NOMO-1 treated with dmso at 0.1 percent for 144 hours (cell line): ENCODE data around the gene ZSWIM5.
"Not testable (repeated sequence)": the region's sequence is repeated elsewhere in the genome, so short reads cannot be mapped to it uniquely, and the experiment has no call there.

Source experiments
- DNase-seq: peaks from one replicate; lab custom pipeline; 2025; ENCODE audit not compliant: unreplicated experiment; lab: John Stamatoyannopoulos, UW

ZSWIM5 gene

GRCh38 chr1:45148209-45148825, 58.1 kb downstream of the ZSWIM5 start:
- DNase-seq = no peak

- DNase-seq = no peak
These were observed 59.6 kb downstream of the ZSWIM5 start for GRCh38 chr1:45146833-45147232.

GRCh38 chr1:45141247-45142003, 65.0 kb downstream of the ZSWIM5 start:
- no peak for DNase-seq

- no peak for DNase-seq
These were observed 69.4 kb downstream of the ZSWIM5 start for GRCh38 chr1:45136984-45137383.

DNA sequence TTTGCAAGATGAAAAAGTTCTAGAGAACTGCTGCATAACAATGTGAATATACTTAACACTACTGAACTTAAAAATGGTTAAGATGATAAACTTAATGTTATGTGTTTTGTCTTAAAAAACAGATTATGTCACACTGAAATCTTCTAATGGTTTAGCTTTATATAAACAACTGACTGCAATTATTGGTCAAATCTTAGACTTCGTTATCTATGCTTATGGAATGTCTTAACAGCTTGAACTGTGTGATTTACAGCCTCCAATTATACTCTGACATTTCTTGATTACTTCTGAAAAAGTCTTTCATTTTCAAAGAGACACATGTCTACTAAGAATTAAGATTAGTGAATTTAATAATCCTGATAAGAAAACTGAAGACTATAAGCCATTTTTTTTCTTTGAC, 71.1 kb downstream of the ZSWIM5 start:
- DNase-seq = no peak

DNA sequence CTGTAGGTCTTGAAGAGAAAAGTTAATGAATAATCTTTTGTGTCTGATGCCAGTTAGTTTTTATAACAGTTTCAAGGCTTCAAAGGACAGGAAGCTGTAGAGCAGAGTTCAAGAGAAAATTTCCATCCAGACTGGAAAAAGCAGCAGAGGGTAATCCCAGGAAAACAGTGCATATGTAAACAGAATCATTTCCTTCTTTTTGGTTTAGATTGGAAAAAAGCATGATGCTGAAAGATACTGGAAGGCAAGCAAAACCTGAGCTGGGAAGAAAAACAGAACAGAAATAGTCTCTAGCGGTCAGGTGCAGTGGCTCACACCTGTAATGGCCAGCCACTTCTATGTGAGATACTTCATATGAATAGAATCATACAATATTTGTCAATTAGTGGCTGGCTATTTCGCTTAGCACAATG, 71.9 kb downstream of the ZSWIM5 start:
- DNase-seq = no peak

DNA sequence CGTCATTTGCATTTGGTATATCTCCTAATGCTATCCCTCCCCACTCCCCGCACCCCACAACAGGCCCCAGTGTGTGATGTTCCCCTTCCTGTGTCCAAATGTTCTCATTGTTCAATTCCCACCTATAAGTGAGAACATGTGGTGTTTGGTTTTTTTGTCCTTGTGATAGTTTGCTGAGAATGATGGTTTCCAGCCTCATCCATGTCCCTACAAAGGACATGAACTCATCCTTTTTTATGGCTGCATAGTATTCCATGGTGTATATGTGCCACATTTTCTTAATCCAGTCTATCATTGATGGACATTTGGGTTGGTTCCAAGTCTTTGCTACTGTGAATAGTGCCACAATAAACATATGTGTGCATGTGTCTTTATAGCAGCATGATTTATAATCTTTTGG, 73.7 kb downstream of the ZSWIM5 start:
- not testable (repeated sequence) for DNase-seq

GRCh38 chr1:45123358-45123757, 83.0 kb downstream of the ZSWIM5 start:
- no peak for DNase-seq

- no peak for DNase-seq
These were observed 83.7 kb downstream of the ZSWIM5 start for GRCh38 chr1:45122724-45123123.

DNA sequence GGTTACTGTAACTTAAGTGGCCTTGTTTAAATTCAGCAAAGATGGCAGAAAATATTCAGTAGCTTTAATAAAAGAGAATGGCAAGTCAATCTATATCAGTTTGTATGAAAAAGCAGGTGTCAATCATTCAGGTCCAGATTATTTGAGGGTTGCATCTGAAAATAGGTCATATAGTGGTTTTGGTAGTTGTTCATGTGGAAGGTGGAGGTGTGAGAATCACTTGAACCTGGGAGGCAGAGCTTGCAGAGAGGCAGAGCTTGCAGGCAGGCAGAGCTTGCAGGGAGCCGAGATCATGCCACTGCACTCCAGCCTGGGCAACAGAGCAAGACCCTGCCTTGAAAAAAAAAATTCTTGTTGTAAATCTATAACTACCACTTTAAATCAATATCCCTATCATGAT, 88.6 kb downstream of the ZSWIM5 start:
- DNase-seq = no peak

- DNase-seq = no peak
These were observed 89.6 kb downstream of the ZSWIM5 start for GRCh38 chr1:45116820-45117219.

DNA sequence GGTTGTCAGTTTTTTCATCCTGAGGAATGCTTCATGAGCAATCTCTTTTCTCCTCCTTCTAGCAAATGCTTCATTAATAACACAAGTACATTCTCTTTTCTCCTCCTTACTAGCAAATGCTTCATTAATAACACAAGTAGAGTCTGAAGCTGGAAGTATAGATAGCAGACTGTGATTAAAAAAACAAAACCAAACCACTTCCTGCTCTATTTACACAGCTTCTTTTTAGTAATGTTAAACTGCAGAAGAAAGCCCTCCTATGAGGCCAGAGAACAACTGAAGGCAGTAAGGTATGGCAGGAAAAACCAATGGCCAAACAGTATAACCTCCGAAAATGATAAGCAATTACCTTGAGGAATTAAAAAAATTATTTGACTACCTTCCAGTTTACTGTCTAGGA, 90.1 kb downstream of the ZSWIM5 start:
- DNase-seq = no peak

GRCh38 chr1:45115198-45115597, 91.2 kb downstream of the ZSWIM5 start:
- DNase-seq = not testable (repeated sequence)

- DNase-seq = no peak
These were observed 93.7 kb downstream of the ZSWIM5 start for GRCh38 chr1:45112661-45113060.

GRCh38 chr1:45111239-45111638, 95.2 kb downstream of the ZSWIM5 start:
- no peak for DNase-seq

DNA sequence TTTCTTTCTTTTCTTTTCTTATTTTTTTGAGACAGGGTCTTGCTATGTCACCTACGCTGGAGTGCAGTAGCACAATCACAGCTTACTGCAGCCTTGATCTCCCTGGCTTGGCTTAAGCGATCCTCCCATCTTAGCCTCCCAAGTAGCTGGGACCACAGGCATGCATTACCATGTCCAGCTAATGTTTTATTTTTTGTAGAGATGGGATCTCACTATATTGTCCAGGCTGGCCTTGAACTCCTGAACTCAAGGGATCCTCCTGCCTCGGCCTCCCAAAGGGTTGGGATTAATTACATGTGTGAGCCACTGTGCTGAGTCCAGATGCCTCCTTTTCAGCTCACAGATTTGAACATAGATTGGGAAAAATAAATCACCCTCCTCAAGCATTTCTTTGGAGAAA, 98.6 kb downstream of the ZSWIM5 start:
- DNase-seq = no peak

- not testable (repeated sequence) for DNase-seq
These were observed 99.5 kb downstream of the ZSWIM5 start for GRCh38 chr1:45106864-45107263.

GRCh38 chr1:45106156-45106545, 100.3 kb downstream of the ZSWIM5 start:
- not testable (repeated sequence) for DNase-seq

DNA sequence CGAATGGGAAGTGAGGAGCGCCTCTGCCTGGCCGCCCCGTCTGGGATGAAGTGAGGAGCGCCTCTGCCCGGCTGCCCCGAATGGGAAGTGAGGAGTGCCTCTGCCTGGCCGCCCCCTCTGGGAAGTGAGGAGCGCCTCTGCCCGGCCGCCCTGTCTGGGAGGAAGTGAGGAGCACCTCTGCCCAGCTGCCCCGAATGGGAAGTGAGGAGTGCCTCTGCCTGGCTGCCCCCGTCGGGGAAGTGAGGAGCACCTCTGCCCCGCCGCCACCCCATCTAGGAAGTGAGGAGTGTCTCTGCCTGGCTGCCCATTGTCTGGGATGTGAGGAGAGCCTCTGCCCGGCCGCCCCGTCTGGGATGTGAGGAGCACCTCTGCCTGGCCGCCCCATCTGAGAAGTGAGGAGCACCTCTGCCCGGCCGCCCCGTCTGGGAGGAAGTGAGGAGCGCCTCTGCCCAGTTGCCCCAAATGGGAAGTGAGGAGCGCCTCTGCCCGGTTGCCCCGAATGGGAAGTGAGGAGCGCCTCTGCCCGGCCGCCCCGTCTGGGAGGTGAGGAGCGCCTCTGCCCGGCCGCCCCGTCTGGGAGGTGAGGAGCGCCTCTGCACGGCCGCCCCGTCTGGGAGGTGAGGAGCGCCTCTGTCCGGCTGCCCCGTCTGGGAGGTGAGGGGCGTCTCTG, 100.8 kb downstream of the ZSWIM5 start:
- DNase-seq = not testable (repeated sequence)

DNA sequence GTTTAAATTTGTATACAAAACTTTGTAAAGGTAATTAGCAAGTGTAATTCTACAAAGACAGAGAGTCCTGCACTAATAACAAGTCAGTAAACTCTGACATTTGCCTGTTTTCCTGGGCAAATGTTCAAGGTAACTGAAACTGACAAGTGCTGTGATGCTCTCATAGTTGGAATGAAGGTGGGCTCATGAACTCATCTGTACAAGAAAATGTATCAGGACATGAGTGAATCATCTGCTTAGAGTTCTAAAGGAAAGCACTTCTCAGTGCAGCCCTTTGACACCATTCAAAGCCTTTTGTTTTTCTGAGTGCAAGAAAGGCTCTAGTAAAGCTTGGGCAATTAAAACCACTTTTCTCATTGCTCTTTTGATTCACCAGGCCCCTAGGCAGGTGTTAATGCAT, 102.9 kb downstream of the ZSWIM5 start:
- DNase-seq = no peak

GRCh38 chr1:45101947-45102346, 104.5 kb downstream of the ZSWIM5 start:
- no peak for DNase-seq

- not testable (repeated sequence) for DNase-seq
These were observed 104.9 kb downstream of the ZSWIM5 start for GRCh38 chr1:45101528-45101927.
